AG04449 (cell line): Measurements from ENCODE around the gene PCF11.

Experiments
- CTCF ChIA-PET: fragments of 350-600 bp; formaldehyde crosslinking; extraction: SDS; loops from one replicate; lab custom pipeline; 2021; ENCODE audit warnings: antibody characterized with exemption; lab: Yijun Ruan, JAX
- POLR2A ChIA-PET: fragments of 400-600, 350-600 bp; formaldehyde crosslinking; extraction: SDS; loops from one replicate; lab custom pipeline; 2020; ENCODE audit warnings: antibody characterized with exemption, inconsistent platforms; lab: Yijun Ruan, JAX
- DNase-seq: peaks from one replicate; pipeline ENCODE4 v3.0.0-alpha.2; 2010; ENCODE audit warnings: low read depth, low spot score
- H3K4me3 ChIP-seq: 2 replicates; pipeline ENCODE4 v1.5.1; 2011; ENCODE audit warnings: low read depth, mild to moderate bottlenecking, control low read depth, low read length
- CTCF ChIP-seq: IDR thresholded peaks from one replicate; pipeline ENCODE4 v1.5.1; 2011; ENCODE audit warnings: mild to moderate bottlenecking, moderate library complexity, low read length, control low read depth, inconsistent platforms; ENCODE audit not compliant: insufficient read depth; ENCODE audit errors: missing control alignments

The PCF11 gene

GRCh38 chr11:83158357-83158786, 1.4 kb downstream of the PCF11 start:
- peak overlapping the region; percentile 84 for H3K4me3 ChIP-seq
- no peak for TF ChIP-seq CTCF
- DNase-seq: no peak
- ChIA-PET CTCF (interaction anchor here (2.0 kb wide), 1 partner anchor 251 kb away, joined by 6 read pairs; no protein-coding TSS in a partner anchor), POLR2A (interaction anchor here (0.6 kb wide), 1 partner anchor 23 kb away, joined by 3 read pairs; no protein-coding TSS in a partner anchor)

- no peak for TF ChIP-seq CTCF
- peak overlapping the region; percentile 84 for H3K4me3 ChIP-seq
- DNase-seq: no peak
- ChIA-PET CTCF (interaction anchor here (0.8 to 2.0 kb wide), 3 partner anchors 11 to 252 kb away, joined by 3 to 6 read pairs (median 4); no protein-coding TSS in a partner anchor), POLR2A (interaction anchor here (0.6 to 1.4 kb wide), 3 partner anchors 22 to 259 kb away, joined by 3 to 4 read pairs (median 3); partner anchors contain the start of gene PRCP)
These were observed 2.3 kb downstream of the PCF11 start for GRCh38 chr11:83158965-83159901.

GRCh38 chr11:83159902-83160865, 3.3 kb downstream of the PCF11 start:
- POLR2A ChIA-PET: interaction anchor here (1.4 kb wide), 1 partner anchor 260 kb away, joined by 4 read pairs; the partner anchor contains the start of gene PRCP
- H3K4me3 ChIP-seq: peak overlapping the region; percentile 84
- TF ChIP-seq CTCF: no peak
- CTCF ChIA-PET: interaction anchor here (0.8 to 2.0 kb wide), 4 partner anchors 10 to 293 kb away, joined by 3 to 6 read pairs (median 4); no protein-coding TSS in a partner anchor
- no peak for DNase-seq

GRCh38 chr11:83161610-83162199, 4.8 kb downstream of the PCF11 start:
- no peak for DNase-seq
- TF ChIP-seq CTCF: no peak
- POLR2A ChIA-PET: no interaction called here
- CTCF ChIA-PET: interaction anchor here (0.9 kb wide), 1 partner anchor 295 kb away, joined by 4 read pairs; no protein-coding TSS in a partner anchor
- no peak overlapping the region for H3K4me3 ChIP-seq

GRCh38 chr11:83162377-83162776, 5.4 kb downstream of the PCF11 start:
- no peak for DNase-seq
- POLR2A ChIA-PET: no interaction called here
- H3K4me3 ChIP-seq: no peak overlapping the region
- CTCF ChIA-PET: no interaction called here
- TF ChIP-seq CTCF: no peak
